Measurements from ENCODE around the gene RGS3.

- no peak for TF ChIP-seq CTCF (IDR thresholded peaks at IDR 0.05)
- no peak for TF ChIP-seq EMX1 (CRISPR knock-in tag; IDR thresholded peaks at IDR 0.05)
- TF ChIP-seq CREB1 (CRISPR knock-in tag; IDR thresholded peaks at IDR 0.05), result no peak
- TF ChIP-seq ATF3 (CRISPR knock-in tag; conservative IDR thresholded peaks at IDR 0.05), result no peak
- TF ChIP-seq CREM (CRISPR knock-in tag; IDR thresholded peaks at IDR 0.05), result no peak
- no peak for TF ChIP-seq CBFB (CRISPR knock-in tag; IDR thresholded peaks at IDR 0.05; ENCODE audit: low read depth)
- TF ChIP-seq MXD4 (CRISPR knock-in tag; IDR thresholded peaks at IDR 0.05; ENCODE audit: borderline replicate concordance), result no peak
- TF ChIP-seq GRHL2 (CRISPR knock-in tag; IDR thresholded peaks at IDR 0.05; ENCODE audit: insufficient replicate concordance, severe bottlenecking), result no peak
- TF ChIP-seq NR2C2 (CRISPR knock-in tag; IDR thresholded peaks at IDR 0.05), result no peak
Observed at GRCh38 chr9:113640418-113640817, 176.9 kb downstream of the RGS3 start.
